HG03457 (cell line): ENCODE measurements around the gene PAXX.
A peak's percentile ranks its signal among the peaks of the same experiment; 100 is the strongest.

Experiments
- ATAC-seq: cut with Tn5 transposase; IDR thresholded peaks from one replicate; pipeline ENCODE4 v1.9.1; 2021; ENCODE audit warnings: moderate number of reproducible peaks; ENCODE audit not compliant: unreplicated experiment

PAXX gene

DNA sequence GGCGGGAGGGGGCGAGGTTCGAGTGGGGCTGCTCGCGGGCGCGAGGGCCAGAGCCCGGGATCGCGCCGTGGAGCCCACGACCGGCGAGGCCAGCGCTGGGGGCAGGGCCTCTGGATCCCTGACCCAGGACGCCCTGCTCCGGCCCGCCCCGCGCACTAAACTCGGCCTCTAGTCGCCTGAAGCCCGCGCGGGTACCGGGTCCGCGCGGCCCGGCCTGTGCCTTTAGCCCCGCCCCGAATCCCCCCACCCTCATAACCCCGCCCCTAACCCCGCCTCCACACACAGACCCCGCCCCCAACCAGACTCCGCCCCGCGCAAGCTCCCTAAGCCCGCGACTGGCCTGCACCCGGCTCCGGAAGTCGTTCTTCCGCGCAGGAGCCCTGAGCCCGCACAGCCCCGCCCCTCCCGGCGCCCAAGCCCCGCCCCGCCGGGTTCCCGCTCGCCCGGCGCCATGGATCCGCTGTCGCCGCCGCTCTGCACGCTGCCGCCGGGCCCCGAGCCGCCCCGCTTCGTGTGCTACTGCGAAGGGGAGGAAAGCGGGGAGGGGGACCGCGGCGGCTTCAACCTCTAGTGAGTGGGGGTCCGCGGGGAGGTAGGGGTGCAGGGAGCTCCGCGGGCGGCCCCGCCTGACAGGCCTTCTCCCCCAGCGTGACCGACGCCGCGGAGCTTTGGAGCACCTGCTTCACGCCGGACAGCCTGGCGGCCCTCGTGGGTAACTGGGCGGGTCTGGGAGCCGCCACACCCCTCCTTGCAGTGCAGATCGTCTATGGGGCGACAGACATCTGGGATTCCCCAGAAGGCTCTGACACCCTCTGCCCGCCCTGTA lies at the start of gene PAXX:
TSS of gene PAXX (plus strand) at position 430 of the 826 bp plus-strand sequence. CDS start at position 452, 22 bp downstream.
- ATAC-seq, result peak; percentile 56

DNA sequence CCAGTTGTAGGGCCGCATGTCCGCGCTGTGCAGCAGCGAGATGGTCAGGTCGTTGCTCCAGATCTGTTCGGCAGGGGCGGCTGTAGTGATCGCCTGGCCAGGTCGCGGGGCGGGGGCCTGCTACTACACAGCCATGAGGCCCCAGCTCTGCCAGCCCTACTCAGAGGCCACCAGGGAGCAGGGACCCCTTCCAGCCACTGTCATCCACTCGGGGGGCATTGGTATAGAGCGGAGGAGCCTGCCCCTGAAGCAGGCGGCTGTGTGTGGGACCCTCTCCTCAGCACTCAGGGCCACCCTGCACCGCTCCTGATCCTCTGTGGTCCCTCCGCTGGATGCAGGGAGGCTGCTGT lies 49.4 kb upstream of the PAXX start:
- no peak for ATAC-seq

- no peak for ATAC-seq
Measured at GRCh38 chr9:136943291-136944211, 48.7 kb upstream of the PAXX start.

DNA sequence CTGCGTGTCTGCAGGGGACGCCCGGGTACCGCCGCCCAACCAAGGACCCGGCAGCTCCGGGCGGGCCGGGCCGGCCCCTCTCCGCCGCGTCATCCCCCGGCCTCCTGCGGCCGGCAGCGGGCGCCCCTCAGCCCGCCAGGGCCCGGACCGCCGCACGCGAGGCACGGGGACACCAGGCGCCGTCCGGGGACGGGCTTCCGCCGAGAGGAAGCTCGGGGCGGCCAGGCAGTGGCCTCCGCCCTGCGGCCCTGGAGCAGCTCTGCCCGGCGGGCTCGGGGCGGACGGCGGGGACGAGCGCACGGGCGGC lies 48.1 kb upstream of the PAXX start:
- ATAC-seq, result no peak

GRCh38 chr9:136944519-136945332 lies 47.5 kb upstream of the PAXX start, which contains the start of the genes C8G and FBXW5:
TSS of gene C8G (plus strand) at chr9:136945243. CDS start at chr9:136945321, 78 bp downstream.
TSS of gene FBXW5 (minus strand) at chr9:136944738. CDS start at chr9:136944083, 655 bp downstream.
- peak; percentile 47 for ATAC-seq

DNA sequence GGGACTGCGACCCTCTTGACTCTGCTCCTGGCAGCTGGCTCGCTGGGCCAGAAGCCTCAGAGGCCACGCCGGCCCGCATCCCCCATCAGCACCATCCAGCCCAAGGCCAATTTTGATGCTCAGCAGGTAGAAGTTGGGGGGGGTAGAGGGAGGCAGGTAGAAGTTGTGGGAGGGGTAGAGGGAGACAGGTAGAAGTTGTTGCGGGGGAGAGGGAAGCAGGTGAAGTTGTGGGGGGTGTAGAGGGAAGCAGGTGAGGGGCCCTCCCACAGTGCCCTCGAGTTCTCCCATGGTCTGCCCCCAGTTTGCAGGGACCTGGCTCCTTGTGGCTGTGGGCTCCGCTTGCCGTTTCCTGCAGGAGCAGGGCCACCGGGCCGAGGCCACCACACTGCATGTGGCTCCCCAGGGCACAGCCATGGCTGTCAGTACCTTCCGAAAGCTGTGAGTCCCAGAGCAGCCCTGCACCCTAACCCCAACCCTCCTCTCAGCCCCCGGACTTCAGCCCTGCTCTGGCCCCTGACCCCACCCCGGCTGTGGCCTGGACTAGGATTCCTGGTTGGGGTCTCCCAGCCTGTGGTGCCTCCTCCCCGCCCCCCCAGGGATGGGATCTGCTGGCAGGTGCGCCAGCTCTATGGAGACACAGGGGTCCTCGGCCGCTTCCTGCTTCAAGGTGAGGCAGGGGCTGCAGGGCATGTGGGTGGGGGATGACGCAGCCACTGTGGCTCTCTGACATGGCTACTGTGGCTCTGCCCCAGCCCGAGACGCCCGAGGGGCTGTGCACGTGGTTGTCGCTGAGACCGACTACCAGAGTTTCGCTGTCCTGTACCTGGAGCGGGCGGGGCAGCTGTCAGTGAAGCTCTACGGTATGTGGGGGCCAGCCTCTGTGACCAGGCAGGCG lies 46.6 kb upstream of the PAXX start:
- ATAC-seq, result no peak

DNA sequence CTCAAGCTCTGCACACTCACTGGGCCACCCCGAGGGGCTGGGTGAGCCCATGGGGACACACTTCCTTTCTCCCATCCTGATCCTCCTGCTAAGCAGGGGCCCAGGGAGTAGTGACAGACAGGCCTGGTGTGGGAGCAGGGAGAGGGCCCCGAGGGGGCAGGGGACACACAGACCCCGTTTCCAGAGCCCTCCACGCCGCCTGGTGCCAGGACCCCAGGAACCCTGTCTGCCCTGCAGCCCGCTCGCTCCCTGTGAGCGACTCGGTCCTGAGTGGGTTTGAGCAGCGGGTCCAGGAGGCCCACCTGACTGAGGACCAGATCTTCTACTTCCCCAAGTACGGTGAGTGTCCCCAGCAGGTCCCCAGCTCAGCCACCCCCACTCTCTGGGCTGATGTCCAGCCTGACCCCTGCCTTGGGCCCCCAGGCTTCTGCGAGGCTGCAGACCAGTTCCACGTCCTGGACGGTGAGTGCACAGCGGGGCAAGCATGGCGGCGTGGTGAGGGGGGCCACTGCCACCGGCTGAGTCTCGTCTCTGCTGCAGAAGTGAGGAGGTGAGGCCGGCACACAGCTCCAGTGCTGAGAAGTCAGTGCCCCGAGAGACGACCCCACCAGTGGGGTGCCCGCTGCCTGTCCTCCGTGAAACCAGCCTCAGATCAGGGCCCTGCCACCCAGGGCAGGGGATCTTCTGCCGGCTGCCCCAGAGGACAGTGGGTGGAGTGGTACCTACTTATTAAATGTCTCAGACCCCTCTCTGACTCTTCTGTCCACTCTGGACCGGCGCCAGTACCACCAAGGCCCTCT lies 45.8 kb upstream of the PAXX start:
- no peak for ATAC-seq

DNA sequence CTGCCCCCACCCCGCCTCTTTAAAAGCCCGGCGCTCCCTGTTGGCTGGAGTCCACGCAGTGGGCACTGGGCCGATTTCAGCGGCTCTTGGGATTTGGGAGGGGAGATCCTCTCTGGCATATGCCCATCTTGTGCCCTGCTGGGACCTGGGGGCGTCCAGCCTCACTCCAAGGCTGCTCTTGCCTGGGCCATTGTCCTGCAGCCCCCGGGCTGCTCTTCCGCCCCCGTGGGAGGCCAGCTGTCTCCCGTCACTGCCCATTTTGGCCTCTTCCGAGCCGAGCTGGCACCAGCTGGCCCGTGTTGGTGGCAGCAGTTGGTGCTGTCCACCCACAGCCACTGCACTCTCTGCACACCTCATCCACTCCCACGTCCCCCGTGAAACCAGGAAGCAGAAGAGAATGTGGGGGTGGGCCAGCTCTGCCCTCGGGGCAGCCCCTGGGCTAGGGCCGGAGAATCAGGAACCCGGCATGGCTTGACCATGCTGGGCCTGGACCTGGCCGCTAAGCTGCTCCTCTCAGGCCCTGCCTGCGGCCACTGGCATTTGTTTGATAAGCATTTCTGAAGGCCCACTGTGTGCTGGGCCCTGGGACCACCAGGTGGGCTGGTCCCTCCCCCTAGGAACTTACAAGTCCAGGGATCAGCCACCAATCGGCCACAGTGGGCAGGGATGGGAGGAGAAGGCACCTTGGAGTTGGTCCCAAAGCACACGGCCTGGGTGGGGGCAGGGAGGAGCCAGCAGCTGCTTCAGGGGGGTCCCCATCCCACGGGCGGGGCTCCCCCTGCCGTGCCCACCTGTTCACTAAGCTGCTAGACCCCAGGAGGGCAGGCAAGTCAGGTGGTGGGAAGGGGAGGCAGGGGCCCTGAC lies 45.0 kb upstream of the PAXX start:
- no peak for ATAC-seq

GRCh38 chr9:136947955-136948510 lies 44.2 kb upstream of the PAXX start:
- no peak for ATAC-seq

DNA sequence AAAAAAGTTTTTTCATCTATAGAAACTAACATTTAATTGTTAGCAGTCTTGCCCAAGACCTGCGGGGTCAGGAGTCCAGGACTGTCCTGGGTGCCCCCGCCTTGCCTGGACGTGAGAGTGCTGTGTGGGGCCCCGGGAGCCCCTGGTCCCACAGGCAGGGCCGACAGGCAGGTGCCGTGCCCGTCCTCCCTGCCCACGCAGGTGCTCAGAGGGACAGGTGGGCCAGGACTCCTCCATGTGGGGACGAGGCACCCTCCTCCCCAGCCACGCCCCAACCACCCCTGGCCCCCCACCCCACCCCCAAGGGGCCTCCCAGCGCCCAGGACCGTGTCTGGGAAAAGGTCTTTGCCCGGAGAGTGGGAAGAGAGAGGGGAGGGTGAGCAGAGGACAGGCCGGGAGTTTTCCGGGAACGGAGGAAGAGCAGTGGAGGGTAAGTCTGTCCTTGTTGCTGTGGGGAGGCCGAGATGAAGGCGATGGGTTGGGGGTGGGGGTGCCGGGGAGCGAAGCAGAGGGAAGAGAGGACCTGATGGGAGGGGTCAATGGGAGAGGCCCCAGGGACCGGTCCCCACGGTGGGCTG lies 42.9 kb upstream of the PAXX start:
- no peak for ATAC-seq

DNA sequence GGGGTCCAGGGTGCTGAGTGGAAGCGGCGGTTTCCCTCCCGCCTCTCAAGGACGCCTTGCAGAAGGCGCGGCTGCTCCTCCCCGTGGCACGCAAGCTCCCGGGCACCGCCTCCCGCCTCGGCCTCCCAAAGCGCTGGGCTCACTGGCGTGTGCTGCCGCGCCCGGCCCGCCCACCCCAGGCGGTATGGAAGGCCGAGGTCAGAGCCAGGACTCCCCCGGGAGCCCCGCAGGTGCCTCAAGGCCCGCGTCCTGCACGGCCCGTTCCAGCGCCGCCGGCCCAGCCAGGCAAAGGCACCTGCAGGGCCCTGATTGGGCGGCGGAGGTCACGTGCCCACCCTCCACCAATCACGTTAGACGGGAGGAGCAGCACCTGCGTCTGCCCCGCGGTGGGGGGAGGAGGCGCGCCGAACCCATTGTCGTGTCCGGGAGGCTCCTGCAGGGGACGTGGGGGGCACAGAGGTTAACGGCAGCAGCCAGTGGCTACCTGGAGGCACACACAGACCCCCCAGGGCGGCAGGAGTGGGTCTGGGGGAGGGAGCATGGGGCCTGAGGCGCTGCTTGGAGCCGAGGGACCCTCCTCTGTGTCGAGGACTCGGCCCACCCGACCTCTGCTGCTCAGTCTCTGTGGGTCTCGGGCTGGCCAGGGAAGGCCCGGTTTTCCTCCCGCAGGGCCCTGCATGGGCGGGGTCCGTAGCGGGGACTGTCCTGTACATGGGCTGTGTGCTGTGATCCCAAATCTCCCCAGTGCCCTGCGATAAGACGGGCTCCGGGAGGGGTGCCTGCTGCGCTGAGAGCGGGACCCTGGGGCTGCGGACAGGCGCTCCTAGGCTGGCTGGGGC lies 42.2 kb upstream of the PAXX start:
- peak; percentile 45 for ATAC-seq

GRCh38 chr9:136950656-136951276 lies 41.5 kb upstream of the PAXX start:
- ATAC-seq, result no peak

- no peak for ATAC-seq
Measured at GRCh38 chr9:136951541-136952320, 40.5 kb upstream of the PAXX start, which contains the start of gene LCN12. TSS of gene LCN12 (plus strand) at chr9:136952273. CDS start at chr9:136952328, 55 bp downstream.

DNA sequence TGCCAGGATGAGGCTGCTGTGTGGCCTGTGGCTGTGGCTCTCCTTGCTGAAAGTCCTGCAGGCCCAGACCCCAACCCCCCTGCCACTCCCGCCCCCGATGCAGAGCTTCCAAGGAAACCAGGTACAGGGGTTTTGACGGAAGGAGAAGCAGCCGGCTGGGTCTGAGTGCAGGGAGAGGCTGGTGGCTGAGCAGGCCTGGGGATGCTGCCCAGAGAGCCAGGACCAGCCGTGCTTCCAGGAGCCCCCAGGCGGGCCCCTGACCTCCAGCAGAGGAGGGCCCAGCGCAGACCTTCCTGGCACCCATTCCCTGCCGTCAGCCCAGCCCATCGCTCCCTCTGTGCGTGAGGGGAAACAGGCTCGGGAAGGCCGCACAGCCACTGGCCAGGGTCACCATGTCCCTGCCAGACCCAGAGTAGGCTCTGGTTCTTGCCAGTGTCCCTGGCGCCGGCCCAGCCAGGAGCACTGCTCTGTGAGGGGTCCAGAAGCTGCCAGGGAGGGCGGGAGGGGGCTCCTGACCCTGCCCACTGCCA lies 39.8 kb upstream of the PAXX start:
- no peak for ATAC-seq
